ENCODE data around the gene RCSD1.
A peak's percentile ranks its signal among the peaks of the same experiment; 100 is the strongest.

Gene RCSD1

GRCh38 chr1:167618366-167618765 is 11.7 kb upstream of the RCSD1 start:
- DNase-seq (ENCODE audit: low spot score), result no peak

GRCh38 chr1:167618789-167619188 is 11.2 kb upstream of the RCSD1 start:
- DNase-seq (ENCODE audit: low spot score), result no peak

- no peak for DNase-seq (ENCODE audit: low spot score)
Measured at GRCh38 chr1:167620002-167620401, 10.0 kb upstream of the RCSD1 start.

- DNase-seq (ENCODE audit: low spot score), result no peak
Measured at GRCh38 chr1:167621780-167622313, 8.2 kb upstream of the RCSD1 start.

- DNase-seq (ENCODE audit: low spot score), result peak; percentile 58
Measured at GRCh38 chr1:167623951-167624350, 6.1 kb upstream of the RCSD1 start.

- no peak for DNase-seq (ENCODE audit: low spot score)
Measured at GRCh38 chr1:167625040-167625823, 4.8 kb upstream of the RCSD1 start.

GRCh38 chr1:167627615-167627864 is 2.5 kb upstream of the RCSD1 start:
- no peak for DNase-seq (ENCODE audit: low spot score)

GRCh38 chr1:167627865-167628641 is 2.0 kb upstream of the RCSD1 start:
- DNase-seq (ENCODE audit: low spot score), result no peak

- DNase-seq (ENCODE audit: low spot score), result no peak
Measured at GRCh38 chr1:167628741-167629515, 1.1 kb upstream of the RCSD1 start.

- no peak for DNase-seq (ENCODE audit: low spot score)
Measured at GRCh38 chr1:167630568-167631385, 745 bp downstream of the RCSD1 start.

- no peak for DNase-seq (ENCODE audit: low spot score)
Measured at GRCh38 chr1:167631386-167631935, 1.4 kb downstream of the RCSD1 start.

- DNase-seq (ENCODE audit: low spot score), result no peak
Measured at GRCh38 chr1:167631936-167632614, 2.0 kb downstream of the RCSD1 start.

GRCh38 chr1:167633258-167633944 is 3.4 kb downstream of the RCSD1 start:
- DNase-seq (ENCODE audit: low spot score), result no peak

GRCh38 chr1:167634435-167634834 is 4.4 kb downstream of the RCSD1 start:
- DNase-seq (ENCODE audit: low spot score), result no peak

- no peak for DNase-seq (ENCODE audit: low spot score)
Measured at GRCh38 chr1:167635156-167635648, 5.2 kb downstream of the RCSD1 start.

- DNase-seq (ENCODE audit: low spot score), result no peak
Measured at GRCh38 chr1:167635941-167636340, 5.9 kb downstream of the RCSD1 start.

- DNase-seq (ENCODE audit: low spot score), result no peak
Measured at GRCh38 chr1:167638064-167638463, 8.0 kb downstream of the RCSD1 start.

GRCh38 chr1:167640051-167640450 is 10.0 kb downstream of the RCSD1 start:
- DNase-seq (ENCODE audit: low spot score), result no peak

- no peak for DNase-seq (ENCODE audit: low spot score)
Measured at GRCh38 chr1:167641786-167642500, 11.9 kb downstream of the RCSD1 start.

GRCh38 chr1:167642501-167642826 is 12.4 kb downstream of the RCSD1 start:
- DNase-seq (ENCODE audit: low spot score), result no peak

All from kidney tubule cell (primary cell).